Testis (tissue), 3 donors: ENCODE measurements around the gene C10orf95. TPM values are rescaled to one million over a fixed set of nuclear protein-coding genes. Genes with fewer than 3 reads are reported as not detected.
"Not testable (repeated sequence)": the region's sequence is repeated elsewhere in the genome, so short reads cannot be mapped to it uniquely, and the experiment has no call there.

Experiments
- DNase-seq: peaks from one replicate; pipeline ENCODE4 v3.0.0-alpha.2; 2019
- H3K27ac ChIP-seq, 2 donors: fragments of 200-600 bp; sonication (generic); one replicate each; pipeline ENCODE4 v1.5.1; 2019
- H3K27me3 ChIP-seq: fragments of 200-600 bp; sonication (generic); one replicate; pipeline ENCODE4 v1.5.1; 2019
- H3K36me3 ChIP-seq: fragments of 200-600 bp; sonication (generic); one replicate; pipeline ENCODE4 v1.5.1; 2017; ENCODE audit warnings: low read depth; ENCODE audit errors: missing control alignments
- H3K4me1 ChIP-seq: fragments of 200-600 bp; sonication (generic); one replicate; pipeline ENCODE4 v1.5.1; 2019
- H3K4me3 ChIP-seq, 2 donors: fragments of 200-600 bp; sonication (generic); one replicate each; pipeline ENCODE4 v1.5.1; 2017 to 2019
- H3K9me3 ChIP-seq: fragments of 200-600 bp; sonication (generic); one replicate; pipeline ENCODE4 v1.5.1; 2017
- CTCF ChIP-seq, 3 experiments: fragments of 450-650 bp in 2 of 3; fragments of 200-600 bp in 1 of 3; sonication (generic) in 1 of 3; IDR thresholded peaks; one replicate each; pipeline ENCODE4 v1.5.1; 2016 to 2019; ENCODE audit warnings: antibody characterized with exemption in 3 of 3, mild to moderate bottlenecking in 2 of 3, moderate library complexity in 1 of 3
- POLR2A ChIP-seq: fragments of 450-650 bp; IDR thresholded peaks from one replicate; pipeline ENCODE4 v1.6.1; 2017; ENCODE audit warnings: antibody characterized with exemption, mild to moderate bottlenecking, moderate library complexity
- WGBS, 2 donors: methylation state at CpG; one replicate each; pipeline ENCODE4 v1.1.5; 2018; 5-methylcytosine and 5-hydroxymethylcytosine counted together
- intact Hi-C: fragments of 100-400 bp; cut with DNase I; formaldehyde crosslinking; loops from one replicate; pipeline ENCODE4 v1.15.1; 2023; ENCODE audit warnings: low total_unique reads
- polyA plus RNA-seq: library from polyadenylated mRNA; stranded (reverse); fragments of 350-450 nt; fragmentation: Illumina TruSeq; extraction: RNeasy Lipid Tissue Mini Kit (QIAGEN cat#74804); gene quantifications from one replicate; pipeline ENCODE4 v1.2.3, GENCODE V29; 2014; ENCODE audit warnings: low read depth, low replicate concordance; ENCODE audit not compliant: insufficient read depth
- total RNA-seq, 2 donors: library from RNA; depleted of rRNA; stranded (reverse); fragments of >200 nt; gene quantifications; one replicate each; pipeline ENCODE4 v1.2.3, GENCODE V29; 2016

The C10orf95 gene
- total and polyA plus RNA-seq, 3 donors from 2014 or later, result 0.29 to 1.3 (median 0.55) TPM

DNA sequence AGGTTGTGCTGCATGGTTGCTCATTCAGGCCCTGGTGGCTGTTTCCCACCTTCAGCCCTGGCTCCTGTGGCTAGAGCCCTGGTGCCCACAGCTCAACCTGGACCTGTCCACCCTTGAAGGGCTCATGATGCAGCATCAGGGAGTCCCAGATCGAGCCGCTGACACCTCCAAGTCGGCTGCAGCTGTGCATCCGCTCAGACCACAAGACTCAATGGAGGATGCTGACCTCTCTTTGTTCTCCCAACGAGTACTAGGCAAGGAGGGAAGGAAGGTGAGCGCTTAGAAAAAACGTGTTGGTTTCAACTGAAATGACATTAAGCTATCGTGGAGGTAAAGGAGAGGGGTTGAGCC, 9.5 kb upstream of the C10orf95 start:
- TF ChIP-seq POLR2A, result no peak
- TF ChIP-seq CTCF (IDR thresholded peaks at IDR 0.05), result no peak
- Histone ChIP-seq H3K4me1 (peaks cover 12% of the 10 kb centered on the region), H3K36me3 (no peaks in the 10 kb centered on the region), H3K4me3 (peak overlapping the region; percentile 56 to 62), H3K9me3 (no peaks in the 10 kb centered on the region), H3K27me3 (no peaks in the 10 kb centered on the region), H3K27ac (no peak overlapping the region)
- 19% methylated on average over 8 of the region's 8 CpGs for WGBS, 2 donors
- DNase-seq, result no peak
- intact Hi-C loops, result no loop called here

DNA sequence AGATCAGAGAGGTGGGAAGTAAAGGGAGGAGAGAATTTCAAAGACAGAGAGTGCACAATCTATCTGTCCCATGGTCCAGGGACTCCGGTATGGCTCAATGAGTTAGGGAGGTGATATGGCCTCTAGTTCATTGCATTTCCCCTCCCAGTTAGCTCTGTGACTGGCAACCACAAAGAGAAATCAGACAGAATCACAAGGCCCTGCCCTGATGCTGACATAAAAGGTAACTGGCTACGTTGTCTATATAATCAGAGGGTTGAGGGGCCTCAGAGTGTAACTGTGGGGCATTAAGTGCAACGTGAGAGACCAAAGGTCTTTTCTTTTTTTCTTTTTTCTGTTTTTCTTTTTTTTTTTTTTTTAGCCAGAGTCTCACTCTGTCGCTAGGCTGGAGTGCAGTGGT, 7.3 kb upstream of the C10orf95 start:
- no peak for DNase-seq
- no peaks in the 10 kb centered on the region for H3K27me3 ChIP-seq
- peaks cover 12% of the 10 kb centered on the region for H3K4me1 ChIP-seq
- no peaks in the 10 kb centered on the region for H3K9me3 ChIP-seq
- no peak overlapping the region for H3K4me3 ChIP-seq
- WGBS, 2 donors, result 79 to 86% methylated on average over 4 of the region's 4 CpGs
- no peak overlapping the region for H3K27ac ChIP-seq
- no peaks in the 10 kb centered on the region for H3K36me3 ChIP-seq
- TF ChIP-seq POLR2A (no peak), CTCF (IDR thresholded peaks at IDR 0.05) (no peak)
- intact Hi-C loops, result no loop called here

- no peak for DNase-seq
- intact Hi-C loops, result no loop called here
Observed at GRCh38 chr10:102457591-102458150, 6.3 kb upstream of the C10orf95 start.

GRCh38 chr10:102455893-102456471, 4.6 kb upstream of the C10orf95 start:
- intact Hi-C loops, result no loop called here
- peaks cover 7% of the 10 kb centered on the region for H3K4me1 ChIP-seq
- 89 to 94% methylated on average over 7 of the region's 7 CpGs for WGBS, 2 donors
- no peak for DNase-seq
- no peaks in the 10 kb centered on the region for H3K27me3 ChIP-seq
- no peak for TF ChIP-seq CTCF (IDR thresholded peaks at IDR 0.05)
- no peak for TF ChIP-seq POLR2A
- no peak overlapping the region for H3K4me3 ChIP-seq
- no peak overlapping the region for H3K27ac ChIP-seq
- no peaks in the 10 kb centered on the region for H3K36me3 ChIP-seq
- no peaks in the 10 kb centered on the region for H3K9me3 ChIP-seq

More at GRCh38 chr10:102457591-102458150, 6.3 kb upstream of the C10orf95 start:
- TF ChIP-seq POLR2A, result no peak
- no peak for TF ChIP-seq CTCF (IDR thresholded peaks at IDR 0.05)
- H3K27me3 ChIP-seq, result no peaks in the 10 kb centered on the region
- H3K27ac ChIP-seq, result no peak overlapping the region
- no peak overlapping the region for H3K4me3 ChIP-seq
- no peaks in the 10 kb centered on the region for H3K9me3 ChIP-seq
- H3K4me1 ChIP-seq, result peaks cover 8% of the 10 kb centered on the region
- H3K36me3 ChIP-seq, result no peaks in the 10 kb centered on the region
- 79 to 86% methylated on average over 9 of the region's 9 CpGs for WGBS, 2 donors

DNA sequence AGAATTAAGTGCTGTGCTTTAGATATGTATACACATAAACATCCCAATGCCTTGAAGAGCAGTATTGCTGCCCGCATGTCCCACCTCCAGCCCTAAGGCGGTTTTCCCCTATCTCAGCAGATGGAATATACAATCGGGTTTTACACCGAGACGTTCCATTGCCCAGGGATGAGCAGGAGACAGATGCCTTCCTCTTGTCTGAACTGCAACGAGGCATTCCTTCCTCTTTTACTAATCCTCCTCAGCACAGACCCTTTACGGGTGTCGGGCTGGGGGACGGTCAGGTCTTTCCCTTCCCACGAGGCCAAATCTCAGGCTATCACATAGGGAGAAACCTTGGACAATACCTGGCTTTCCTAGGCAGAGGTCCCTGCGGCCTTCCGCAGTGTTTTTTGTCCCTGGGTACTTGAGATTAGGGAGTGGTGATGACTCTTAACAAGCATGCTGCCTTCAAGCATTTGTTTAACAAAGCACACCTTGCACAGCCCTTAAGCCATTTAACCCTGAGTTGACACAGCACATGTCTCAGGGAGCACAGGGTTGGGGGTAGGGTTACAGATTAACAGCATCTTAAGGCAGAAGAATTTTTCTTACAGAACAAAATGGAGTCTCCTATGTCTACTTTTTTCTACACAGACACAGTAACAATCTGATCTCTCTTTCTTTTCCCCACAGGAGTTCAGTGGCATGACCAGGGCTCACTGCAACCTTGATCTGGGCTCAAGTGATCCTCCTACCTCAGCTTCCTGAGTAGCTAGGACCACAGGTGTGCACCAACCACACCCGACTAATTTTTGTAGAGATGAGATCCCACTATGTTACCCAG, 3.5 kb upstream of the C10orf95 start:
- not testable (repeated sequence) for H3K4me3 ChIP-seq, DNase-seq, H3K4me1 ChIP-seq

More for the DNA sequence above, 3.5 kb upstream of the C10orf95 start:
- H3K27ac ChIP-seq, H3K27me3 ChIP-seq, H3K9me3 ChIP-seq, H3K36me3 ChIP-seq, intact Hi-C loops: not testable (repeated sequence)
- WGBS, 2 donors, result 77 to 83% methylated on average over 13 of the region's 13 CpGs
